Uterus (tissue), 4 donors: Measurements from ENCODE around the gene SRP9. TPM values are rescaled to one million over a fixed set of nuclear protein-coding genes. Genes with fewer than 3 reads are reported as not detected.
"Not testable (repeated sequence)": the region's sequence is repeated elsewhere in the genome, so short reads cannot be mapped to it uniquely, and the experiment has no call there.

ENCODE experiments used
- DNase-seq, 2 donors: peaks; one replicate each; pipeline ENCODE4 v3.0.0-alpha.2; 2019 to 2020
- H3K27ac ChIP-seq, 2 donors: fragments of 200-600 bp; sonication (generic); 1 replicate in 1 of 2; 2 replicates in 1 of 2; pipeline ENCODE4 v1.5.1; 2016 to 2018
- H3K27me3 ChIP-seq, 2 donors: fragments of 200-600 bp; sonication (generic); one replicate each; pipeline ENCODE4 v1.5.1; 2018 to 2019; ENCODE audit warnings: control low read depth in 1 of 2
- H3K36me3 ChIP-seq, 2 donors: fragments of 200-600 bp; sonication (generic); one replicate each; pipeline ENCODE4 v1.5.1; 2019; ENCODE audit warnings: control low read depth in 1 of 2
- H3K4me1 ChIP-seq, 2 donors: fragments of 200-600 bp; sonication (generic); one replicate each; pipeline ENCODE4 v1.5.1; 2018 to 2019; ENCODE audit warnings: control low read depth in 1 of 2
- H3K4me3 ChIP-seq, 2 donors: fragments of 200-600 bp; sonication (generic); 1 replicate in 1 of 2; 2 replicates in 1 of 2; pipeline ENCODE4 v1.5.1; 2018 to 2019; ENCODE audit warnings: mild to moderate bottlenecking in 1 of 2
- H3K9me3 ChIP-seq, 2 donors: fragments of 200-600 bp; sonication (generic); one replicate each; pipeline ENCODE4 v1.5.1; 2019; ENCODE audit warnings: control low read depth in 1 of 2
- CTCF ChIP-seq, 4 experiments: fragments of 200-600 bp in 2 of 4; fragments of 450-650 bp in 2 of 4; sonication (generic) in 2 of 4; IDR thresholded peaks; one replicate each; pipeline ENCODE4 v1.5.1; 2016 to 2019; ENCODE audit warnings: antibody characterized with exemption in 4 of 4, mild to moderate bottlenecking in 2 of 4, moderate library complexity in 1 of 4
- POLR2A ChIP-seq, 2 donors: fragments of 450-650 bp; IDR thresholded peaks; one replicate each; pipeline ENCODE4 v1.6.1; 2016; ENCODE audit warnings: antibody characterized with exemption in 2 of 2, mild to moderate bottlenecking in 1 of 2, moderate library complexity in 1 of 2
- intact Hi-C: fragments of 100-400 bp; cut with DNase I; formaldehyde crosslinking; loops from one replicate; pipeline ENCODE4 v1.15.1; 2023; ENCODE audit warnings: low total_unique reads
- total RNA-seq, 4 donors: library from RNA; depleted of rRNA in 3 of 4; stranded (reverse); fragments of >200 nt in 3 of 4; gene quantifications; one replicate each; pipeline versions ENCODE4 v1.1.0 to v1.2.4, GENCODE V29; 2014 to 2023
- donor health status: DM: yes; HTN: yes; CAD: no.

Gene SRP9
- total RNA-seq, 4 donors from 2014 or later = 169 to 551 (median 202) TPM

- TF ChIP-seq POLR2A (IDR thresholded peaks at IDR 0.05) = no peak
- no peak for TF ChIP-seq CTCF (IDR thresholded peaks at IDR 0.05)
- Histone ChIP-seq H3K9me3 (no peaks in the 10 kb centered on the region), H3K27me3 (no peaks in the 10 kb centered on the region), H3K36me3 (no peaks in the 10 kb centered on the region), H3K4me3 (no peak overlapping the region), H3K27ac (peak overlapping the region; percentile 58 to 59), H3K4me1 (no peaks in the 10 kb centered on the region)
- DNase-seq = no peak
- intact Hi-C loops = no loop called here
These were observed 21.8 kb upstream of the SRP9 start for GRCh38 chr1:225755671-225756319.

GRCh38 chr1:225757927-225758656 lies 19.5 kb upstream of the SRP9 start:
- Histone ChIP-seq H3K36me3 (no peaks in the 10 kb centered on the region), H3K27ac (no peak overlapping the region), H3K9me3 (no peaks in the 10 kb centered on the region), H3K4me1 (peaks cover 0 to 8% of the 10 kb centered on the region in 2 donors), H3K27me3 (no peaks in the 10 kb centered on the region), H3K4me3 (no peak overlapping the region)
- TF ChIP-seq CTCF (IDR thresholded peaks at IDR 0.05) (no peak), POLR2A (IDR thresholded peaks at IDR 0.05) (no peak)
- intact Hi-C loops = no loop called here
- DNase-seq = no peak

- H3K27me3 ChIP-seq, DNase-seq, H3K9me3 ChIP-seq, H3K27ac ChIP-seq, intact Hi-C loops, H3K36me3 ChIP-seq, H3K4me3 ChIP-seq: not testable (repeated sequence)
- peaks cover 6 to 22% of the 10 kb centered on the region in 2 donors for H3K4me1 ChIP-seq
These were observed 17.7 kb upstream of the SRP9 start for GRCh38 chr1:225759972-225760371.

GRCh38 chr1:225760531-225760930 lies 17.1 kb upstream of the SRP9 start:
- Histone ChIP-seq H3K4me1 (peaks cover 6 to 22% of the 10 kb centered on the region in 2 donors), H3K4me3 (no peak overlapping the region), H3K27me3 (no peaks in the 10 kb centered on the region), H3K36me3 (no peaks in the 10 kb centered on the region), H3K9me3 (no peaks in the 10 kb centered on the region), H3K27ac (no peak overlapping the region)
- intact Hi-C loops = no loop called here
- no peak for TF ChIP-seq CTCF (IDR thresholded peaks at IDR 0.05)
- TF ChIP-seq POLR2A (IDR thresholded peaks at IDR 0.05) = no peak
- no peak for DNase-seq

GRCh38 chr1:225761395-225761794 lies 16.2 kb upstream of the SRP9 start:
- DNase-seq, H3K36me3 ChIP-seq, H3K27me3 ChIP-seq, intact Hi-C loops, H3K4me3 ChIP-seq, H3K9me3 ChIP-seq: not testable (repeated sequence)
- peak overlapping the region in 1 of 2 donors; percentile 68 for H3K27ac ChIP-seq
- H3K4me1 ChIP-seq = peaks cover 6 to 22% of the 10 kb centered on the region in 2 donors

GRCh38 chr1:225762002-225762441 lies 15.6 kb upstream of the SRP9 start:
- no peaks in the 10 kb centered on the region for H3K9me3 ChIP-seq
- no peak overlapping the region for H3K4me3 ChIP-seq
- TF ChIP-seq POLR2A (IDR thresholded peaks at IDR 0.05) = no peak
- no peak for TF ChIP-seq CTCF (IDR thresholded peaks at IDR 0.05)
- H3K36me3 ChIP-seq = no peaks in the 10 kb centered on the region
- intact Hi-C loops = no loop called here
- DNase-seq = no peak
- H3K4me1 ChIP-seq = peaks cover 6 to 22% of the 10 kb centered on the region in 2 donors
- H3K27ac ChIP-seq = peak overlapping the region; percentile 61 to 68
- no peaks in the 10 kb centered on the region for H3K27me3 ChIP-seq
